ENCODE data around the gene KDM2B.

Gene KDM2B

GRCh38 chr12:121438905-121439304 is 141.9 kb downstream of the KDM2B start:
- no peak for DNase-seq (ENCODE audit: low read depth in 2 of 2, low spot score in 1 of 2)

GRCh38 chr12:121436706-121437105 is 144.1 kb downstream of the KDM2B start:
- no peak for DNase-seq (ENCODE audit: low read depth in 2 of 2, low spot score in 1 of 2)

DNA sequence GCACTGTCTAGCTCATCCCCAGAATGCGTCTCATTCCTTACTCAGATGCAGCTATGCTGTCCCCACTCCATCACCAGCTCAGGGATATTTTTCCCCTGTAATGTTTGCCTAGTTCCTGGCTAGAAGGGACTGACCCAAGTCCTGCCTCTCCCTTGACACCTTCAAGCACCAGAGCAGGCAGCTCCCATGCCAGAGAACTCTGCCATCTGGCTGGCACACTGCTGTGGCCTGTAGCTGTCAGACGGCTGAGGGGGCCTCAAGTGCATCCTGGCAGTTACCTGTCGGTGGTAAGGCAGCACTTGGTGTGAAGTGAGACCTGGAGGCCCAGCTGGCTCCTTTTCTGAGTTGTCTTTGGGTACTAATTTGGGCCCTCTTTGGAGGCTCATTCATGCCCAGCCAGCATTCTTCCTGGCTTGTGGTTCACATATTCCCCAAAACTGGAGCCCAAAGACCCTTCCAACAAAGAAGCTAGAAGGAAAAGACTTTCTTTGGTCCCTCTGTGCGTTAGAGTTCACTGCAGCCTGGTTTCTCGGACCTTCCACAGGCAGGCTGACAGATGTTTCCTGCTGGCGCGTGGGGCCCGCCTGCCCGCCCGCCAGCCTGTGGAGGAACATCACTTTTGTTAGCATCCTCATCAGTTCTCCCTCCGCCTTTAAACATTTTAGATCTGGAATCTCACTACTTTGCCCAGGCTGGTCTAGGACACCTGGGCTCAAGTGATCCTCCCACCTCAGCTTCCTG is 147.9 kb downstream of the KDM2B start:
- no peak for DNase-seq (ENCODE audit: low read depth in 2 of 2, low spot score in 1 of 2)

GRCh38 chr12:121430833-121431415 is 149.9 kb downstream of the KDM2B start:
- no peak for DNase-seq (ENCODE audit: low read depth in 2 of 2, low spot score in 1 of 2)

DNA sequence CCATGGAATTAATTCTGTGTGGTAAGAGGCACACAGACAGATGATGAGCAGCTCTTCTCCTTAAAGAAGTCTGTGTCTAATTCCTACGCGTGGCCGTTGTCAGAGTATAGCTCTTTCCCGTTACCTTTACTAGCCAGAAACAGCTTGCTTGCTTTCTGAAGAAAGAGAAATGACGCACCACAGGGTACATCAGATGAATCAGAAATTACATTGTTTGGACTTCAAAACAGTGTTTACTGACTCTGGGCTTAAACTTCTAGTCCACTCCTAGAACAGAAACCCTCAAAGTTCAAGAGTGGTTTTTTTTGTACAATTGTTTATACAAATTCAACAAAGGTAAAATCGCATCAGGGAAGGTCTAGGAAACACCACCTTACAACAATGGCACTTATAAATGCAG is 151.9 kb downstream of the KDM2B start:
- no peak for DNase-seq (ENCODE audit: low read depth in 2 of 2, low spot score in 1 of 2)

DNA sequence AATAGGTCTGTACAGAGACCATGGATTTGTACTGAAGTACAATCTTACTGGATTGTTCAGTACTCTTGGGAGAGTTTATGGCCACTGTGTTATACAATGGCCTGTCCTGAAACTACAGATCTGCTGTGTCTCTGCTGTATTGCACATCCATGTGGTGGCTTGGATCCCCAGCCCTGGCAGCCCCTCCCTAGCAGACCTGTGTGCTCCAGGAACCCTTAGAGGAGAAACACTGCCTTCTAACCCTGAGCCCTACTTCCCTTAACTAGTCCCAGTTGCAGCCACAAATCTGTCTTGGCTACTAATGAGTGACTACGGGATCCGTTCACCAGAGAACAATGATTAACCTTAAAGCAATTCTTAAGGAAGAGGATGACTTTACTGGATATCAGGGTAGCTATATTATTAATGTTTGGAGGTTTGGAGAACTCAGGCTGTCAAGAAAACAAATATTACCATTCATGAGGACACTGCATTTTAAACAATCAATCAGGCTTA is 153.2 kb downstream of the KDM2B start:
- no peak for DNase-seq (ENCODE audit: low read depth in 2 of 2, low spot score in 1 of 2)

- no peak for DNase-seq (ENCODE audit: low read depth in 2 of 2, low spot score in 1 of 2)
Measured at GRCh38 chr12:121424624-121424975, 156.2 kb downstream of the KDM2B start.

GRCh38 chr12:121423682-121424623 is 156.9 kb downstream of the KDM2B start:
- no peak for DNase-seq (ENCODE audit: low read depth in 2 of 2, low spot score in 1 of 2)

- DNase-seq (ENCODE audit: low read depth in 2 of 2, low spot score in 1 of 2), result no peak
Measured at GRCh38 chr12:121423253-121423652, 157.6 kb downstream of the KDM2B start.

- no peak for DNase-seq (ENCODE audit: low read depth in 2 of 2, low spot score in 1 of 2)
Measured at GRCh38 chr12:121420109-121420508, 160.7 kb downstream of the KDM2B start.

DNA sequence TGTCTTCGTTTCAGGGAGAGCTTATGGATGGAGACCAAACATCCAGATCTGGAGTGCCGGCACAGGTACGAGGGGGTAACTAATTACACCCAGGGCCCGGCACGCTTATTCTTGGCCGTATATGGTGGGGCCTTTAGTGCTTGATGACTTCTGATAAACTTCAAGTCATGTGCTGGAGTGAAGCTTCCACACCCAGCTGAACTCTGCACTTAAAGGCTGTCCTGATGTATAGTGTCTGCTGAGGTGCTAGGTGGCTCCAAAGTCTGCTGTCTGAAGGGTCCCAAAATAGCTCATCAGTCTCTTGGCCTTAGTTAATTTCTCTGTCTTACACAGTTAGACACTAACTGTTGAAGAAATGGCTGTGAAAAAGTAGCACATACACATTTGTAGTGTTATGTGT is 163.0 kb downstream of the KDM2B start:
- DNase-seq (ENCODE audit: low read depth in 2 of 2, low spot score in 1 of 2), result no peak

DNA sequence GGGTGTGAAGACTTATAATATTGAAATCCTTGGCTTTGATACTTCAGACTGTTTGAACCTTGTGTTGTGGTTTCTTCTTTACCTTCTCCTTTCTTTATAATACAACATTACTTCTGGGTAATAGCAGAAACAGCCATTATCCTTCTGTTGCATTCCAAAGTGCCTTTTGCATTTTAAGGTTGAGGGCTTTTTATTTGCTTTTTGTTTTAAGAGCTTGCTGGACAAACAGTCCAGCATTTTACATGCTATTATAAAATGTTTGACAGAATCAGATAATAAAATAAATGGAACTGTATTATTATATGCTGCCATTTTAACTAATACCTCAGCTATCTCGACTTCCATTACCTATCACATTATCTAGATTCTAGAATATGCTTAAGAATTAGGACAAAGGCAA is 166.9 kb downstream of the KDM2B start:
- no peak for DNase-seq (ENCODE audit: low read depth in 2 of 2, low spot score in 1 of 2)

DNA sequence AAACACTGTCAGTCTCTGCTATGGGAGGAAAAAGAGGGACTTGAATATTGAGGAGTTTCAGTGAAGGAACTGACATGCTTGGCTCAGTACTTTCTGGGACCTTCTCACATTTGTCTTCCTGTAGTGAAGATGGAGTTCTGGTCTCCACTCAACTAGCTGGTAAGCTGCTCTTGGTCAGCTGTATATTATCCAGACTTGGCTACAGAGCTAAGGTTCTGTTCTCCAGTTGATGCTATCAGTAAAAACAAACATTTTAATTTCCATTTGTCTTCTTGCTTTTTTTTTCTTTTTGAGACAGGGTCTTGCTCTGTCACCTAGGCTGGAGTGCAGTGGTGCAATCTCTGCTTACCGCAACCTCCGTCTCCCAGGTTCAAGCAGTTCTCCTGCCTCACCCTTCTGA is 175.6 kb downstream of the KDM2B start:
- DNase-seq (ENCODE audit: low read depth in 2 of 2, low spot score in 1 of 2), result no peak

GRCh38 chr12:121404734-121405133 is 176.1 kb downstream of the KDM2B start:
- no peak for DNase-seq (ENCODE audit: low read depth in 2 of 2, low spot score in 1 of 2)

GRCh38 chr12:121403721-121404120 is 177.1 kb downstream of the KDM2B start:
- DNase-seq (ENCODE audit: low read depth in 2 of 2, low spot score in 1 of 2), result no peak

- peak; percentile 19 to 35 for DNase-seq (ENCODE audit: low read depth in 2 of 2, low spot score in 1 of 2)
Measured at GRCh38 chr12:121400332-121401139, 180.3 kb downstream of the KDM2B start.

- DNase-seq (ENCODE audit: low read depth in 2 of 2, low spot score in 1 of 2), result peak; percentile 88 to 95
Measured at GRCh38 chr12:121399391-121400331, 181.2 kb downstream of the KDM2B start, which contains the start of gene RNF34. Gene RNF34, plus strand, starts transcription at chr12:121400118. Its CDS starts 95 bp downstream, at chr12:121400213.

GRCh38 chr12:121398355-121398754 is 182.5 kb downstream of the KDM2B start:
- DNase-seq (ENCODE audit: low read depth in 2 of 2, low spot score in 1 of 2), result no peak

DNA sequence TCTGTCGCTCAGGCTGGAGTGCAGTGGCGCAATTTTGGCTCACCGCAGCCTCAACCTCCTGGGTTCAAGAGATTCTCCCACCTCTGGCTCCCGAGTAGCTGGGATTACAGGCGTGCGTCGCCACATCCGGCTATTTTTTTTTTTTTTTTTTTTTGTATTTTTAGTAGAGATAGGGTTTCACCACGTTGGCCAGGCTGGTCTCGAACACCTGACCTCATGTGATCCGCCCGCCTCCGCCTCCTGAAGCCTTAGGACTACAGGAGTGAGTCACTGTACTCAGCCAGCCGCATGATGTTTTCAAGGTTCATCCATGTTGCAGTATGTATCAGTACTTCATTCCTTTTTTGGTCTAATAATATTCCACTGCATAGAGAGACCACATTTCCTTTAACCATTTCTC is 183.3 kb downstream of the KDM2B start:
- DNase-seq (ENCODE audit: low read depth in 2 of 2, low spot score in 1 of 2), result no peak

- no peak for DNase-seq (ENCODE audit: low read depth in 2 of 2, low spot score in 1 of 2)
Measured at GRCh38 chr12:121392325-121392716, 188.5 kb downstream of the KDM2B start.

All from stimulated activated CD8-positive, alpha-beta memory T cell treated with anti-CD3 and anti-CD28 coated beads, Interleukin-4, amount 100 ng/mL, for 4 hours (primary cell).